K562 (cell line): ENCODE data around the gene KAT14. TPM values are rescaled to one million over a fixed set of nuclear protein-coding genes. Genes with fewer than 3 reads are reported as not detected.

Experiments used
- HNRNPLL ChIP-seq: fragments of 200-400 bp; formaldehyde crosslinking; IDR thresholded peaks from 2 replicates; pipeline ENCODE4 v1.6.1; 2017; ENCODE audit warnings: low read length, low read depth, mild to moderate bottlenecking; ENCODE audit not compliant: poor library complexity, severe bottlenecking
- MGA ChIP-seq: fragments of 450-650 bp; IDR thresholded peaks from 2 replicates; pipeline ENCODE4 v1.6.1; 2016; ENCODE audit warnings: mild to moderate bottlenecking, moderate library complexity
- ZNF512 ChIP-seq: IDR thresholded peaks from 2 replicates; pipeline ENCODE4 v1.6.1; 2016; ENCODE audit warnings: missing genetic modification characterization, missing compliant biosample characterization
- polyA plus RNA-seq, 8 experiments: library from polyadenylated mRNA; depleted of rRNA in 4 of 8; stranded (reverse) in 5 of 8; unstranded in 3 of 8; fragments of >200 nt; fragmentation: Nextera tagmentation in 2 of 8; fragmentation: Illumina TruSeq in 1 of 8; extraction: Ambion mirVana in 2 of 8; extraction: Trizol in 1 of 8; gene quantifications; 2 replicates each; pipeline versions ENCODE4 v1.2.1 to v1.2.3, GENCODE V29; 2011 to 2014; ENCODE audit warnings: inconsistent platforms in 1 of 8, missing spikeins in 1 of 8
- total RNA-seq, 7 experiments: library from RNA; depleted of rRNA in 6 of 7; stranded (reverse); fragments of >200 nt in 6 of 7; fragmentation: Illumina TruSeq in 2 of 7; extraction: Trizol in 2 of 7; gene quantifications; 2 replicates each; pipeline versions ENCODE4 v1.2.1 to v1.2.3, GENCODE V29; 2011 to 2021; ENCODE audit warnings: low replicate concordance in 1 of 7

KAT14 gene
- total and polyA plus RNA-seq, 9 of the 15 experiments (the other 6 are each of a cell fraction or from before 2014, with no cell fraction given), result 1.7 to 7.2 (median 5.6) TPM

- TF ChIP-seq ZNF512 (tag) (no peak), HNRNPLL (no peak), MGA (no peak)
Observed at GRCh38 chr20:18223409-18223808, 85.7 kb downstream of the KAT14 start (continued).
